ENCODE data around the gene UGT3A1. TPM values are rescaled to one million over a fixed set of nuclear protein-coding genes. Genes with fewer than 3 reads are reported as not detected.
"Not testable (repeated sequence)": the region's sequence is repeated elsewhere in the genome, so short reads cannot be mapped to it uniquely, and the experiment has no call there.

Gene UGT3A1
- 2.5 TPM for total RNA-seq

GRCh38 chr5:35990941-35991611 is at the start of gene UGT3A1:
UGT3A1 (minus strand) TSS chr5:35991390; CDS start chr5:35991240, 150 bp downstream.
- peak; percentile 11 for DNase-seq

GRCh38 chr5:36035696-36036095 is 44.5 kb upstream of the UGT3A1 start:
- DNase-seq: no peak

- not testable (repeated sequence) for DNase-seq
These were observed 43.4 kb upstream of the UGT3A1 start for GRCh38 chr5:36034536-36035134.

GRCh38 chr5:36033486-36033885 is 42.3 kb upstream of the UGT3A1 start:
- no peak for DNase-seq

- no peak for DNase-seq
These were observed 41.9 kb upstream of the UGT3A1 start for GRCh38 chr5:36033047-36033446.

- DNase-seq: no peak
These were observed 40.0 kb upstream of the UGT3A1 start for GRCh38 chr5:36031223-36031622.

- no peak for DNase-seq
These were observed 38.7 kb upstream of the UGT3A1 start for GRCh38 chr5:36029914-36030313.

- no peak for DNase-seq
These were observed 37.8 kb upstream of the UGT3A1 start for GRCh38 chr5:36028816-36029465.

GRCh38 chr5:36027711-36028110 is 36.5 kb upstream of the UGT3A1 start:
- no peak for DNase-seq

- no peak for DNase-seq
These were observed 35.7 kb upstream of the UGT3A1 start for GRCh38 chr5:36026706-36027465.

GRCh38 chr5:36022246-36022645 is 31.1 kb upstream of the UGT3A1 start:
- not testable (repeated sequence) for DNase-seq

GRCh38 chr5:36019584-36019983 is 28.4 kb upstream of the UGT3A1 start:
- DNase-seq: not testable (repeated sequence)

GRCh38 chr5:36017622-36018021 is 26.4 kb upstream of the UGT3A1 start:
- no peak for DNase-seq

GRCh38 chr5:36017004-36017403 is 25.8 kb upstream of the UGT3A1 start:
- no peak for DNase-seq

- DNase-seq: no peak
These were observed 22.0 kb upstream of the UGT3A1 start for GRCh38 chr5:36013182-36013581.

- DNase-seq: no peak
These were observed 18.5 kb upstream of the UGT3A1 start for GRCh38 chr5:36009698-36010097.

GRCh38 chr5:36007366-36007765 is 16.2 kb upstream of the UGT3A1 start:
- no peak for DNase-seq

GRCh38 chr5:36006163-36006562 is 15.0 kb upstream of the UGT3A1 start:
- DNase-seq: no peak

GRCh38 chr5:36001032-36001431 is 9.8 kb upstream of the UGT3A1 start:
- no peak for DNase-seq

GRCh38 chr5:35999547-35999946 is 8.4 kb upstream of the UGT3A1 start:
- no peak for DNase-seq

- no peak for DNase-seq
These were observed 4.9 kb upstream of the UGT3A1 start for GRCh38 chr5:35996076-35996475.

GRCh38 chr5:35990520-35990919 is 670 bp downstream of the UGT3A1 start:
- DNase-seq: no peak

GRCh38 chr5:35988529-35988928 is 2.7 kb downstream of the UGT3A1 start:
- DNase-seq: no peak

Data from skin of body (tissue), 2 donors.